Nephron (organoid): ENCODE measurements around the gene AMACR.
A peak's percentile ranks its signal among the peaks of the same experiment; 100 is the strongest.

Experiments used
- H3K27ac Mint-ChIP-seq, 3 experiments: 2 replicates each; pipeline ENCODE4 v1.8.0; 2020; ENCODE audit warnings: mixed read lengths in 3 of 3, mild to moderate bottlenecking in 2 of 3, moderate library complexity in 1 of 3
- H3K27me3 Mint-ChIP-seq: 2 replicates; pipeline ENCODE4 v1.8.0; 2021; ENCODE audit warnings: low read depth, mild to moderate bottlenecking, moderate library complexity, mixed read lengths
- H3K36me3 Mint-ChIP-seq: 2 replicates; pipeline ENCODE4 v1.8.0; 2020; ENCODE audit warnings: low read depth, mixed read lengths
- H3K4me1 Mint-ChIP-seq: 2 replicates; pipeline ENCODE4 v1.8.0; 2020; ENCODE audit warnings: mixed read lengths
- H3K4me3 Mint-ChIP-seq, 3 experiments: 2 replicates each; pipeline ENCODE4 v1.8.0; 2020; ENCODE audit warnings: mild to moderate bottlenecking in 3 of 3, mixed read lengths in 3 of 3, moderate library complexity in 2 of 3
- H3K9me3 Mint-ChIP-seq: 2 replicates; pipeline ENCODE4 v1.8.0; 2020; ENCODE audit warnings: mixed read lengths
- TF ChIP-seq, protein P1 (sequence below), 3 experiments: fragments of 200-600 bp; sonication (generic); IDR thresholded peaks; one replicate each; pipeline ENCODE4 v1.5.0; 2021; ENCODE audit warnings: antibody characterized with exemption in 3 of 3; ENCODE audit not compliant: unreplicated experiment in 3 of 3

AMACR gene

DNA sequence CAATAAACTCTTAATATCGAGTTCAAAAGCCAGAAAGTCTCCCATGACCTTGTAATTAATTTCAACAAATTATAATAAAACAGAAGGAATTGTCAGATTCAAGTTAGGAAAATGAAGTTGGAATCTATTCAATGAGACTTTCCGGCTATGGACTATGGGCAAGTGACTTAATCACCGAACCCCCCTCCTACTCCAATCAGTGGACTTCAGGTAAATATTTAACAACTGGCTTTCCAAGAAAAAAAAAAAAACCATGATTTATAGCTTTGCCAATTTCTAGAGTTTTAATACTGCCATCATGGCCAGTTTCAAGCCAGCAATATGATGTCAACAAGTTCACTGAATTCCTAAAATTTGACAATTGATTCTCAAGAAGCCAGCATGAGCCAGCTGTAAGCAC is 27.8 kb downstream of the AMACR start:
- no peaks in the 10 kb centered on the region for H3K27me3 Mint-ChIP-seq
- H3K36me3 Mint-ChIP-seq = no peaks in the 10 kb centered on the region

DNA sequence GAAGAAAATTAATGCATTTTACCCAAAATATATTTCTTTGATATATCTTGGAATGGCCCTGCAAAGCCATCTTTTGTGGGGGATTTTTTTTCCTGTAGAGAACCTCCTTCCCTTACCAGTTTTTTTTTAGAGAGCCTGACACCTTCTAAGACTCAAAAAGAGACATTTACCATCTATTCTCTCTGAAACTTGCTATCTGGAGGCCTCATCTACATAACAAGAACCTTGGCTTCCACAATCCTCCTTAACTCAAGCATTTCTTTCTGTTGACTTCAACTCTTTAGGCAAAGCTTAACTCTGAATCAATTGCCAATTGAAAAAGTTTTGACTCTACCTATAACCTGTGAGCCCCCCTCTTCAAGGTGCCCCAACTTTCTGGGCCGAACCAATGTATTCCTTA is 29.5 kb downstream of the AMACR start:
- H3K36me3 Mint-ChIP-seq = no peaks in the 10 kb centered on the region
- H3K4me3 Mint-ChIP-seq = no peak overlapping the region
- no peaks in the 10 kb centered on the region for H3K9me3 Mint-ChIP-seq
- H3K27me3 Mint-ChIP-seq = no peaks in the 10 kb centered on the region
- TF ChIP-seq, protein P1, sequence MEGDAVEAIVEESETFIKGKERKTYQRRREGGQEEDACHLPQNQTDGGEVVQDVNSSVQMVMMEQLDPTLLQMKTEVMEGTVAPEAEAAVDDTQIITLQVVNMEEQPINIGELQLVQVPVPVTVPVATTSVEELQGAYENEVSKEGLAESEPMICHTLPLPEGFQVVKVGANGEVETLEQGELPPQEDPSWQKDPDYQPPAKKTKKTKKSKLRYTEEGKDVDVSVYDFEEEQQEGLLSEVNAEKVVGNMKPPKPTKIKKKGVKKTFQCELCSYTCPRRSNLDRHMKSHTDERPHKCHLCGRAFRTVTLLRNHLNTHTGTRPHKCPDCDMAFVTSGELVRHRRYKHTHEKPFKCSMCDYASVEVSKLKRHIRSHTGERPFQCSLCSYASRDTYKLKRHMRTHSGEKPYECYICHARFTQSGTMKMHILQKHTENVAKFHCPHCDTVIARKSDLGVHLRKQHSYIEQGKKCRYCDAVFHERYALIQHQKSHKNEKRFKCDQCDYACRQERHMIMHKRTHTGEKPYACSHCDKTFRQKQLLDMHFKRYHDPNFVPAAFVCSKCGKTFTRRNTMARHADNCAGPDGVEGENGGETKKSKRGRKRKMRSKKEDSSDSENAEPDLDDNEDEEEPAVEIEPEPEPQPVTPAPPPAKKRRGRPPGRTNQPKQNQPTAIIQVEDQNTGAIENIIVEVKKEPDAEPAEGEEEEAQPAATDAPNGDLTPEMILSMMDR (IDR thresholded peaks at IDR 0.05; ENCODE audit: unreplicated experiment in 3 of 3) = no peak
- H3K27ac Mint-ChIP-seq = no peak overlapping the region
- peaks cover 25% of the 10 kb centered on the region for H3K4me1 Mint-ChIP-seq

More for the DNA sequence above, 27.8 kb downstream of the AMACR start:
- H3K4me3 Mint-ChIP-seq = no peak overlapping the region
- H3K9me3 Mint-ChIP-seq = no peaks in the 10 kb centered on the region
- TF ChIP-seq, protein P1 (IDR thresholded peaks at IDR 0.05; ENCODE audit: unreplicated experiment in 3 of 3) = no peak
- H3K4me1 Mint-ChIP-seq = peaks cover 14% of the 10 kb centered on the region
- no peak overlapping the region for H3K27ac Mint-ChIP-seq

DNA sequence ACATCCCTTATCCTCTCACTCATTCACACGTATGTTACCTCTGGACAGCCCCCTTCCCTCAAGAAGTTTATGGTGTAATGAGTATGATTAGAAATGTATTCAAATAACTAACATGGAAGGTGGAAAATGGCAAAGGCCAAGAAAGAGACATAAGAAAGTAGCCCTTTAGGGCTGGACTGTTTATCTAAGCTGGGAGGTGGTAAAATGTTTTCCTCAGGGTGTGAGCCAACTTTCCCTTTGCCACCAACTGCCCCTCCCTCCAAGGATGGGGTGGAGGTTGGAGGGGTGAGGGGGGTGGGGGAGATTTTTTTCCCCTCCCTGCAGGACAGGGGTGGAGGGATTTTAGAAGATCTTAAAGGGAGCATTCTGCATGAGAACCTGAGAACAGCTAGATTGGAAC is 31.5 kb downstream of the AMACR start:
- Mint-ChIP-seq H3K27ac (peak overlapping the region in 2 of 3 experiments; percentile 34 to 72), H3K9me3 (no peaks in the 10 kb centered on the region), H3K36me3 (no peaks in the 10 kb centered on the region), H3K4me3 (no peak overlapping the region), H3K4me1 (peaks cover 25% of the 10 kb centered on the region), H3K27me3 (no peaks in the 10 kb centered on the region)
- TF ChIP-seq, protein P1 (IDR thresholded peaks at IDR 0.05; ENCODE audit: unreplicated experiment in 3 of 3) = no peak

DNA sequence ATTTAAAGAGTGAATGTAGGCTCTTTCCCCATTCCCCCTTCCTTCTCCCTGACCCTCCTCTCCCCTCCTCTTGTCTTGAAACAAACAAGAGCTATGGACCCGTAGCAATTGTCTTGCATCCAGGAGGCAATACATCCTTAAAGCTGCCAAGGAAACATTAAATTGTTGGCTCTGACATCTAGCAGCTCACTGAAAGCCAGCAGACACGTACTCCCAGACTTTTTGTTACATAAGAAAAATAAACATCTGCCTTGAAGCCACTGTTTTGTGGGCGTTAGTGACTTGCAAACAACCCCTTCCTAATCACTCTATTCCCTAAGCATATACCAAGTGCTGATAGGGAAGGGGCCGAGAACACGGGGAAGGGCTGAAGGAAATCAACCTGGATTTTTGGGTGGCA is 32.0 kb downstream of the AMACR start:
- H3K9me3 Mint-ChIP-seq = no peaks in the 10 kb centered on the region

DNA sequence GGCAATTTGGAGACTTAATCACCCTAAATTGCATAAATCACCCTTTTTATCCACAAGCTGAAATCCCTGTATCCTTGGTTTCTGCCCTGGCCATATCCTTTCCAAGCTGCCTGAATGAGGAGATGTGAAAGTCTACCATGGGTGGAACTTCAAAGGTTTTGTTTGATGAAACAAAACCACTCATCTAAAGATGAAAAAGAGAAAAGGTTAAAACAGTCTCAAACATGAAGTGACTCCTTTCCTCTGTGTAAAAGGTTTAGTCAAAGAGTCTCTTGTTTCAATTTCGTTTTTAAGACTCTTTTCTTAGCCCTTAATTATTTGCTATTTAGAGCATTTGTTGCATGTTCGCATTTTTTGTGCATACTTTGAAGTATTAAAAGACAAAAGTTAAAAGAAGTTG is 34.6 kb downstream of the AMACR start:
- no peaks in the 10 kb centered on the region for H3K9me3 Mint-ChIP-seq
- TF ChIP-seq, protein P1 (IDR thresholded peaks at IDR 0.05; ENCODE audit: unreplicated experiment in 3 of 3) = no peak
- H3K36me3 Mint-ChIP-seq = no peaks in the 10 kb centered on the region
- no peak overlapping the region for H3K27ac Mint-ChIP-seq
- no peak overlapping the region for H3K4me3 Mint-ChIP-seq
- H3K4me1 Mint-ChIP-seq = peaks cover 28% of the 10 kb centered on the region
- no peaks in the 10 kb centered on the region for H3K27me3 Mint-ChIP-seq

More for the DNA sequence above, 32.0 kb downstream of the AMACR start:
- H3K27ac Mint-ChIP-seq = peak overlapping the region; percentile 11 to 72 (median 34)
- H3K36me3 Mint-ChIP-seq = no peaks in the 10 kb centered on the region
- no peak overlapping the region for H3K4me3 Mint-ChIP-seq
- H3K27me3 Mint-ChIP-seq = no peaks in the 10 kb centered on the region
- TF ChIP-seq, protein P1 (IDR thresholded peaks at IDR 0.05; ENCODE audit: unreplicated experiment in 3 of 3) = no peak
- H3K4me1 Mint-ChIP-seq = peaks cover 25% of the 10 kb centered on the region

DNA sequence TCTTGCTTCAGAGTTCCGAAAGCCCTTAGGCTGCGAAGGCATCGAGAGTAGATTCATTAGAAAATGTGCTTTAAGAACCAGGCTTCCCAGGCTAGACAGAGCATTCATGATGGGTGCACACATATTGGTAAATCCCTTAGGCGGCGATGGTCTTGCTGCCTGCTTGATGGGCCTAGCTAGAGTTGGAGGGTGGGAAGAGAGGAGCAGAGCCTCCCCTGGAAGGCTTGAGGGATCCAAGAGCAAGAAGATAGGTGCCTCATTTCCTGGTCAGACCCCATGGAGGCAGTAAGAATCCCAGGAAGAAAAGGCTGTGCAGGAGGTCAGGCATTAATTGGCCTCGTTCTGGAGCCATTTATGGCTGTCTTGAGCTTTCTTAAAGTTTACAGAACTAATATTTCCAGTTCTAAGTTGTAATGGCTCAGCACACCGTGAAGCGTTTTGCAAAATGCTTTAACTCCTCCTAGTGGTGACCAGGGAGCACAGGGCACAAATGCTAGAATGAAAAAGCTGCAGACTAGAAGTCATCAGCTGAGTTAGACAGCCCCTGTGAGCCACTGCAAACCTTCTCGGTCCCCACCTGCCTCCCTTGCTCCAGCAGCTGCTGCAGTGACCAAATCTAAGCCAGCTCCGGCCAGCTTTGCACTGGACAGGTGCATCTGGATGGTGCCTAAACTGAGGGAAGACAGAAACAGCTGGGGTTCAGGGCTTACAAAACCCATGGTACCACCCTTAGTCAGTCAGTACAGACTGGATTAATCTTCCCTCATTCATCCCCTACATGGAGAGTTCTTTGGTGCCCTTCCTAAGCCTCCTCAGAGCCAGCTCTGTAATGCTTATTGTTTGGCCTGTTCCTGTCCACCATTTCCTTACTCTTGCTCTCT is 38.0 kb downstream of the AMACR start:
- TF ChIP-seq, protein P1 (IDR thresholded peaks at IDR 0.05; ENCODE audit: unreplicated experiment in 3 of 3) = peak; percentile 58 to 80 (median 72)

More for the DNA sequence above, 38.0 kb downstream of the AMACR start:
- Mint-ChIP-seq H3K9me3 (no peaks in the 10 kb centered on the region), H3K4me3 (no peak overlapping the region), H3K4me1 (peaks cover 17% of the 10 kb centered on the region), H3K36me3 (no peaks in the 10 kb centered on the region), H3K27ac (peak overlapping the region in 1 of 3 experiments; percentile 36), H3K27me3 (no peaks in the 10 kb centered on the region)
